Measurements from ENCODE around the gene HIPK4.

GRCh38 chr19:40410030-40410389 lies 20.0 kb upstream of the HIPK4 start:
- TF ChIP-seq CTCF (IDR thresholded peaks at IDR 0.05) (no peak), POLR2A (IDR thresholded peaks at IDR 0.05; ENCODE audit: low read length) (no peak), MAZ (IDR thresholded peaks at IDR 0.05; ENCODE audit: borderline replicate concordance, low read depth, low read length) (no peak), MAX (IDR thresholded peaks at IDR 0.05) (no peak), ZFP36 (IDR thresholded peaks at IDR 0.05; ENCODE audit: borderline replicate concordance, partially characterized antibody) (no peak), EHMT2 (IDR thresholded peaks at IDR 0.05; ENCODE audit: low read depth) (no peak), CEBPB (IDR thresholded peaks at IDR 0.05) (no peak), RARB (CRISPR knock-in tag; IDR thresholded peaks at IDR 0.05) (no peak), KDM1A (IDR thresholded peaks at IDR 0.05; ENCODE audit: low read depth) (no peak), POLR2AphosphoS2 (conservative IDR thresholded peaks at IDR 0.05; ENCODE audit: low read length) (no peak), RCOR1 (IDR thresholded peaks at IDR 0.05; ENCODE audit: low read depth, low read length) (no peak), CBX8 (IDR thresholded peaks at IDR 0.05) (no peak)
